H9 (cell line): Measurements from ENCODE around the gene ZKSCAN4. TPM values are rescaled to one million over a fixed set of nuclear protein-coding genes. Genes with fewer than 3 reads are reported as not detected.

Experiments used
- DNase-seq: peaks from one replicate; pipeline ENCODE4 v3.0.0-alpha.2; 2017
- H2AFZ ChIP-seq: one replicate; pipeline ENCODE4 v1.6.1; 2013; ENCODE audit warnings: mild to moderate bottlenecking, low read length, control low read depth, moderate library complexity
- H2AK5ac ChIP-seq: 2 replicates; pipeline ENCODE4 v1.6.1; 2013; ENCODE audit warnings: low read length, control low read depth, mixed read lengths; ENCODE audit not compliant: insufficient read length
- H2BK120ac ChIP-seq: one replicate; pipeline ENCODE4 v1.6.1; 2013; ENCODE audit warnings: low read depth, mild to moderate bottlenecking, low read length, control low read depth, inconsistent platforms; ENCODE audit not compliant: poor library complexity, severe bottlenecking
- H2BK12ac ChIP-seq: 2 replicates; pipeline ENCODE4 v1.6.1; 2013; ENCODE audit warnings: low read length, control low read depth, mixed read lengths, low read depth; ENCODE audit not compliant: insufficient read length
- H2BK15ac ChIP-seq: 2 replicates; pipeline ENCODE4 v1.6.1; 2013; ENCODE audit warnings: low read depth, low read length, control low read depth
- H2BK20ac ChIP-seq: one replicate; pipeline ENCODE4 v1.6.1; 2013; ENCODE audit warnings: low read depth, mild to moderate bottlenecking, low read length, control low read depth, inconsistent platforms; ENCODE audit not compliant: poor library complexity, severe bottlenecking
- H2BK5ac ChIP-seq: 2 replicates; pipeline ENCODE4 v1.6.1; 2013; ENCODE audit warnings: low read length, control low read depth, mixed read lengths; ENCODE audit not compliant: insufficient read length
- H3K14ac ChIP-seq: 2 replicates; pipeline ENCODE4 v1.6.1; 2013; ENCODE audit warnings: low read length, control low read depth; ENCODE audit not compliant: insufficient read depth
- H3K18ac ChIP-seq: 2 replicates; pipeline ENCODE4 v1.6.1; 2013; ENCODE audit warnings: low read depth, mild to moderate bottlenecking, mixed read lengths, low read length, control low read depth; ENCODE audit not compliant: insufficient read length
- H3K23ac ChIP-seq: 2 replicates; pipeline ENCODE4 v1.6.1; 2013; ENCODE audit warnings: low read length, control low read depth, mixed read lengths, low read depth; ENCODE audit not compliant: insufficient read length
- H3K23me2 ChIP-seq: 2 replicates; pipeline ENCODE4 v1.6.1; 2013; ENCODE audit warnings: low read depth, mild to moderate bottlenecking, mixed read lengths, low read length, control low read depth; ENCODE audit not compliant: insufficient read length, poor library complexity, severe bottlenecking
- H3K27ac ChIP-seq: 2 replicates; pipeline ENCODE4 v1.5.1; 2013; ENCODE audit warnings: low read length, control low read depth, mixed read lengths, low read depth; ENCODE audit not compliant: insufficient read length
- H3K27me3 ChIP-seq: 2 replicates; pipeline ENCODE4 v1.6.1; 2013; ENCODE audit warnings: low read length, control low read depth, inconsistent platforms; ENCODE audit not compliant: insufficient read depth
- H3K4ac ChIP-seq: 2 replicates; pipeline ENCODE4 v1.6.1; 2013; ENCODE audit warnings: low read depth, mild to moderate bottlenecking, control low read depth, inconsistent platforms, low read length, moderate library complexity
- H3K4me1 ChIP-seq: 2 replicates; pipeline ENCODE4 v1.6.1; 2013; ENCODE audit warnings: low read length, control low read depth, inconsistent platforms; ENCODE audit not compliant: insufficient read depth
- H3K4me2 ChIP-seq: 2 replicates; pipeline ENCODE4 v1.6.1; 2013; ENCODE audit warnings: low read length, control low read depth, mixed read lengths; ENCODE audit not compliant: insufficient read length, insufficient read depth
- H3K56ac ChIP-seq: 2 replicates; pipeline ENCODE4 v1.6.1; 2013; ENCODE audit warnings: low read depth, mild to moderate bottlenecking, mixed read lengths, low read length, control low read depth; ENCODE audit not compliant: insufficient read length
- H3K79me1 ChIP-seq: 2 replicates; pipeline ENCODE4 v1.6.1; 2013; ENCODE audit warnings: low read depth, mild to moderate bottlenecking, moderate library complexity, low read length, control low read depth, inconsistent platforms; ENCODE audit not compliant: insufficient read depth, poor library complexity, severe bottlenecking
- H3K79me2 ChIP-seq: 2 replicates; pipeline ENCODE4 v1.6.1; 2013; ENCODE audit warnings: low read length, control low read depth, inconsistent platforms; ENCODE audit not compliant: insufficient read depth
- H3K9ac ChIP-seq: 2 replicates; pipeline ENCODE4 v1.6.1; 2013; ENCODE audit warnings: low read length, control low read depth, mixed read lengths; ENCODE audit not compliant: insufficient read length; ENCODE audit errors: extremely low read depth
- H3K9me3 ChIP-seq: one replicate; pipeline ENCODE4 v1.6.1; 2013; ENCODE audit warnings: low read depth, low read length, inconsistent platforms; ENCODE audit not compliant: control insufficient read depth
- H3T11ph ChIP-seq: one replicate; pipeline ENCODE4 v1.6.1; 2013; ENCODE audit warnings: mild to moderate bottlenecking, low read length, control low read depth, inconsistent platforms
- H4K20me1 ChIP-seq: one replicate; pipeline ENCODE4 v1.6.1; 2013; ENCODE audit not compliant: control insufficient read depth, insufficient read length, insufficient read depth
- H4K5ac ChIP-seq: 2 replicates; pipeline ENCODE4 v1.6.1; 2013; ENCODE audit warnings: low read depth, mild to moderate bottlenecking, mixed read lengths, low read length, control low read depth; ENCODE audit not compliant: insufficient read length
- H4K8ac ChIP-seq: replicated peaks from 2 replicates; pipeline ENCODE4 v1.6.1; 2013; ENCODE audit warnings: low read length, control low read depth, mixed read lengths, low read depth; ENCODE audit not compliant: insufficient read length
- H4K91ac ChIP-seq: 2 replicates; pipeline ENCODE4 v1.6.1; 2013; ENCODE audit warnings: low read depth, mild to moderate bottlenecking, moderate library complexity, mixed read lengths, low read length, control low read depth; ENCODE audit not compliant: insufficient read length
- H3K27ac Mint-ChIP-seq, 3 experiments: 2 replicates in 2 of 3; 3 replicates in 1 of 3; pipeline ENCODE4 v1.8.0; 2020 to 2021; ENCODE audit warnings: mixed read lengths in 3 of 3, mild to moderate bottlenecking in 1 of 3, moderate library complexity in 1 of 3
- H3K27me3 Mint-ChIP-seq: 2 replicates; pipeline ENCODE4 v1.8.0; 2021; ENCODE audit warnings: low read depth, mild to moderate bottlenecking, moderate library complexity, mixed read lengths
- H3K36me3 Mint-ChIP-seq, 3 experiments: 2 replicates in 2 of 3; 3 replicates in 1 of 3; pipeline ENCODE4 v1.8.0; 2020 to 2021; ENCODE audit warnings: low read depth in 3 of 3, mixed read lengths in 3 of 3; ENCODE audit not compliant: insufficient read depth in 1 of 3
- H3K4me1 Mint-ChIP-seq, 2 experiments: 2 replicates each; pipeline ENCODE4 v1.8.0; 2020; ENCODE audit warnings: mixed read lengths in 2 of 2
- H3K4me3 Mint-ChIP-seq, 2 experiments: 2 replicates in 1 of 2; 3 replicates in 1 of 2; pipeline ENCODE4 v1.8.0; 2020 to 2021; ENCODE audit warnings: mild to moderate bottlenecking in 2 of 2, mixed read lengths in 2 of 2, moderate library complexity in 1 of 2
- H3K9me3 Mint-ChIP-seq, 2 experiments: 2 replicates in 1 of 2; 3 replicates in 1 of 2; pipeline ENCODE4 v1.8.0; 2020; ENCODE audit warnings: mild to moderate bottlenecking in 2 of 2, mixed read lengths in 2 of 2, moderate library complexity in 1 of 2
- CTCF ChIP-seq: fragments of 200-600 bp; sonication (generic); conservative IDR thresholded peaks from 3 replicates; pipeline ENCODE4 v1.8.0; 2021; ENCODE audit warnings: antibody characterized with exemption, mild to moderate bottlenecking
- WGBS: extraction: QIAGEN DNeasy Blood & Tissue Kit; methylation state at CpG from one replicate; pipeline ENCODE4 v1.1.7; 2013; ENCODE audit warnings: missing lambda C conversion rate, low lambda C conversion rate, mixed read lengths; ENCODE audit not compliant: insufficient read length; ENCODE audit errors: extremely low coverage; 5-methylcytosine and 5-hydroxymethylcytosine counted together
- total RNA-seq: library from RNA; stranded (reverse); gene quantifications from 2 replicates; pipeline ENCODE4 v1.2.1, GENCODE V29; 2021

ZKSCAN4 gene
- total RNA-seq, 1 experiment from 2014 or later, result 8.8 TPM

- TF ChIP-seq CTCF, result no peak
- no peak overlapping the region for H2BK12ac ChIP-seq
- no peaks in the 10 kb centered on the region for H3K9me3 ChIP-seq
- no peaks in the 10 kb centered on the region for H3K4me1 Mint-ChIP-seq
- no peak overlapping the region for H2AK5ac ChIP-seq
- no peak overlapping the region; a peak in 1 of 7 replicates for H3K27ac Mint-ChIP-seq
- H4K5ac ChIP-seq, result no peak overlapping the region
- no peaks in the 10 kb centered on the region for H3K23me2 ChIP-seq
- peaks cover 5 to 29% (median 24%) of the 10 kb centered on the region in 3 experiments; a peak in 5 of 7 replicates for H3K36me3 Mint-ChIP-seq
- H2AFZ ChIP-seq, result no peak overlapping the region
- H2BK15ac ChIP-seq, result no peak overlapping the region
- H3K9ac ChIP-seq, result no peak overlapping the region
- H4K91ac ChIP-seq, result no peak overlapping the region
- H3T11ph ChIP-seq, result no peak overlapping the region
- no peaks in the 10 kb centered on the region for H4K20me1 ChIP-seq
- H2BK5ac ChIP-seq, result no peak overlapping the region
- H3K4me3 Mint-ChIP-seq, result no peak overlapping the region
- no peak overlapping the region for H2BK20ac ChIP-seq
- H3K4ac ChIP-seq, result no peak overlapping the region
- no peak overlapping the region for H3K4me2 ChIP-seq
- no peak overlapping the region for H3K14ac ChIP-seq
- H3K27me3 Mint-ChIP-seq, result no peaks in the 10 kb centered on the region
- no peak overlapping the region for H3K56ac ChIP-seq
- H3K79me2 ChIP-seq, result no peaks in the 10 kb centered on the region
- no peak overlapping the region for H3K18ac ChIP-seq
- H3K9me3 Mint-ChIP-seq, result no peaks in the 10 kb centered on the region
- H3K27me3 ChIP-seq, result no peaks in the 10 kb centered on the region
- no CpG with 5 or more reads among the region's 7 CpGs for WGBS
- no peak overlapping the region for H3K23ac ChIP-seq
- no peak overlapping the region for H4K8ac ChIP-seq
- no peak overlapping the region for H2BK120ac ChIP-seq
- no peak for DNase-seq
- no peaks in the 10 kb centered on the region for H3K79me1 ChIP-seq
- no peaks in the 10 kb centered on the region for H3K4me1 ChIP-seq
- no peak overlapping the region for H3K27ac ChIP-seq
Observed at GRCh38 chr6:28296520-28297060, 44.5 kb upstream of the ZKSCAN4 start.
